Measurements from ENCODE around the gene MRPL33. TPM values are rescaled to one million over a fixed set of nuclear protein-coding genes. Genes with fewer than 3 reads are reported as not detected.

MRPL33 gene
- total RNA-seq, 1 experiment from 2014 or later: 66.8 TPM

GRCh38 chr2:27810455-27810854 lies 38.9 kb downstream of the MRPL33 start:
- no peaks in the 10 kb centered on the region for H3K9me3 Mint-ChIP-seq
- H4K20me1 ChIP-seq (ENCODE audit: control insufficient read depth, insufficient read depth, insufficient read length): no peaks in the 10 kb centered on the region
- no peak overlapping the region for H2AK5ac ChIP-seq (ENCODE audit: insufficient read length, low read length)
- H2AFZ ChIP-seq (ENCODE audit: low read length): no peak overlapping the region
- no peaks in the 10 kb centered on the region for H3K9me3 ChIP-seq (ENCODE audit: control insufficient read depth, low read depth, low read length)
- H3K79me1 ChIP-seq (ENCODE audit: insufficient read depth, low read depth, low read length, poor library complexity, severe bottlenecking): no peaks in the 10 kb centered on the region
- no peak overlapping the region for H2BK120ac ChIP-seq (ENCODE audit: low read depth, low read length, poor library complexity, severe bottlenecking)
- no peak overlapping the region for H4K8ac ChIP-seq (replicated peaks; ENCODE audit: insufficient read length, low read depth, low read length)
- no peak overlapping the region for H3T11ph ChIP-seq (ENCODE audit: low read length)
- no peak overlapping the region for H2BK5ac ChIP-seq (ENCODE audit: insufficient read length, low read length)
- H3K14ac ChIP-seq (ENCODE audit: insufficient read depth, low read length): no peak overlapping the region
- no peaks in the 10 kb centered on the region for H3K23me2 ChIP-seq (ENCODE audit: insufficient read length, low read depth, low read length, poor library complexity, severe bottlenecking)
- no peak for DNase-seq
- no peaks in the 10 kb centered on the region; the same call in 1 of the 2 replicates for H3K27me3 ChIP-seq (ENCODE audit: insufficient read depth, low read length)
- H2BK20ac ChIP-seq (ENCODE audit: low read depth, low read length, poor library complexity, severe bottlenecking): no peak overlapping the region
- no peak overlapping the region for H4K91ac ChIP-seq (ENCODE audit: insufficient read length, low read depth, low read length)
- no peak overlapping the region for H3K9ac ChIP-seq (ENCODE audit: extremely low read depth, insufficient read length, low read length)
- H3K27me3 Mint-ChIP-seq (ENCODE audit: low read depth): peaks cover 2% of the 10 kb centered on the region
- no peaks in the 10 kb centered on the region for H3K4me1 Mint-ChIP-seq
- H3K18ac ChIP-seq (ENCODE audit: insufficient read length, low read depth, low read length): no peak overlapping the region
- no peak overlapping the region for H2BK12ac ChIP-seq (ENCODE audit: insufficient read length, low read depth, low read length)
- no peak overlapping the region for H3K4me2 ChIP-seq (ENCODE audit: insufficient read depth, insufficient read length, low read length)
- WGBS (ENCODE audit: extremely low coverage, insufficient read length, low lambda C conversion rate): no CpG with 5 or more reads among the region's 3 CpGs
- no peak overlapping the region; a peak in 1 of 7 replicates for H3K27ac Mint-ChIP-seq
- H3K23ac ChIP-seq (ENCODE audit: insufficient read length, low read depth, low read length): no peak overlapping the region
- H3K56ac ChIP-seq (ENCODE audit: insufficient read length, low read depth, low read length): no peak overlapping the region
- no peaks in the 10 kb centered on the region for H3K36me3 Mint-ChIP-seq (ENCODE audit: insufficient read depth in 1 of 3, low read depth in 3 of 3)
- H3K79me2 ChIP-seq (ENCODE audit: insufficient read depth, low read length): no peaks in the 10 kb centered on the region
- no peak overlapping the region for H2BK15ac ChIP-seq (ENCODE audit: low read depth, low read length)
- no peaks in the 10 kb centered on the region for H3K4me1 ChIP-seq (ENCODE audit: insufficient read depth, low read length)
- no peak overlapping the region for H3K27ac ChIP-seq (ENCODE audit: insufficient read length, low read depth, low read length)
- no peak overlapping the region for H3K4me3 Mint-ChIP-seq
- no peak overlapping the region for H3K4ac ChIP-seq (ENCODE audit: low read depth, low read length)
- H4K5ac ChIP-seq (ENCODE audit: insufficient read length, low read depth, low read length): no peak overlapping the region
- TF ChIP-seq, protein P1, sequence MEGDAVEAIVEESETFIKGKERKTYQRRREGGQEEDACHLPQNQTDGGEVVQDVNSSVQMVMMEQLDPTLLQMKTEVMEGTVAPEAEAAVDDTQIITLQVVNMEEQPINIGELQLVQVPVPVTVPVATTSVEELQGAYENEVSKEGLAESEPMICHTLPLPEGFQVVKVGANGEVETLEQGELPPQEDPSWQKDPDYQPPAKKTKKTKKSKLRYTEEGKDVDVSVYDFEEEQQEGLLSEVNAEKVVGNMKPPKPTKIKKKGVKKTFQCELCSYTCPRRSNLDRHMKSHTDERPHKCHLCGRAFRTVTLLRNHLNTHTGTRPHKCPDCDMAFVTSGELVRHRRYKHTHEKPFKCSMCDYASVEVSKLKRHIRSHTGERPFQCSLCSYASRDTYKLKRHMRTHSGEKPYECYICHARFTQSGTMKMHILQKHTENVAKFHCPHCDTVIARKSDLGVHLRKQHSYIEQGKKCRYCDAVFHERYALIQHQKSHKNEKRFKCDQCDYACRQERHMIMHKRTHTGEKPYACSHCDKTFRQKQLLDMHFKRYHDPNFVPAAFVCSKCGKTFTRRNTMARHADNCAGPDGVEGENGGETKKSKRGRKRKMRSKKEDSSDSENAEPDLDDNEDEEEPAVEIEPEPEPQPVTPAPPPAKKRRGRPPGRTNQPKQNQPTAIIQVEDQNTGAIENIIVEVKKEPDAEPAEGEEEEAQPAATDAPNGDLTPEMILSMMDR (conservative IDR thresholded peaks at IDR 0.05): no peak

Data from H9 (cell line).